ENCODE data around the gene PTPRJ. TPM values are rescaled to one million over a fixed set of nuclear protein-coding genes. Genes with fewer than 3 reads are reported as not detected.

PTPRJ gene
- total and polyA plus RNA-seq, 2 donors (not counting 3 experiments of a cell fraction or from before 2014, with no cell fraction given) = 3.1 to 7.7 TPM

- POLR2A ChIA-PET = no interaction called here
- H3K9ac ChIP-seq (replicated peaks; ENCODE audit: extremely low read depth, insufficient read depth, low read length) = no peak overlapping the region
- TF ChIP-seq EZH2 (IDR thresholded peaks at IDR 0.05; ENCODE audit: borderline replicate concordance, low read depth, low read length, severe bottlenecking) (no peak), JUN (IDR thresholded peaks at IDR 0.05; ENCODE audit: borderline replicate concordance, insufficient read depth, insufficient read length, low read depth) (no peak), POLR2AphosphoS5 (IDR thresholded peaks at IDR 0.05; ENCODE audit: insufficient read depth, low read depth, low read length) (no peak), MAX (IDR thresholded peaks at IDR 0.05; ENCODE audit: insufficient read depth, insufficient read length) (no peak), GATA2 (IDR thresholded peaks at IDR 0.05; ENCODE audit: insufficient read depth, insufficient read length, low read depth, low read length) (no peak), FOS (IDR thresholded peaks at IDR 0.05; ENCODE audit: borderline replicate concordance, insufficient read depth, low read length) (no peak), CTCF (IDR thresholded peaks at IDR 0.05; ENCODE audit: extremely low read depth in 1 of 2, insufficient read depth in 1 of 2, low read depth in 1 of 2, low read length in 2 of 2) (no peak), POLR2A (IDR thresholded peaks at IDR 0.05; ENCODE audit: low read depth, low read length) (no peak), MYC (IDR thresholded peaks at IDR 0.05; ENCODE audit: low read depth, low read length) (no peak)
- no peaks in the 10 kb centered on the region for H3K79me2 ChIP-seq (ENCODE audit: control insufficient read depth, insufficient read depth, low read length)
- dilution Hi-C loops (cut with MboI; ENCODE audit: extremely low pct_ligation_motif_present, low sequenced_read_pairs) (no loop called here), intact Hi-C loops (cut with micrococcal nuclease) (no loop called here)
- no peak overlapping the region for H3K27ac ChIP-seq (ENCODE audit: insufficient read depth, low read depth, low read length)
- no peaks in the 10 kb centered on the region for H3K27me3 ChIP-seq (ENCODE audit: control insufficient read depth in 2 of 2, insufficient read depth in 2 of 2, low read length in 2 of 2)
- no peaks in the 10 kb centered on the region for H4K20me1 ChIP-seq (replicated peaks; ENCODE audit: control insufficient read depth, extremely low read depth, insufficient read depth, low read length)
- no peak overlapping the region for H3K4me3 ChIP-seq (replicated peaks in 1 of 3; ENCODE audit: insufficient read depth in 1 of 3, low read depth in 1 of 3, low read length in 3 of 3)
- CTCF ChIA-PET = interaction anchor here (1.6 kb wide), 1 partner anchor 149 kb away, joined by 4 read pairs; no protein-coding TSS in a partner anchor
- H3K36me3 ChIP-seq (ENCODE audit: control insufficient read depth in 2 of 2, extremely low read depth in 1 of 2, insufficient read depth in 2 of 2, low read length in 2 of 2) = no peaks in the 10 kb centered on the region
- no peak overlapping the region for H2AFZ ChIP-seq (ENCODE audit: low read depth, low read length)
- no peaks in the 10 kb centered on the region for H3K9me1 ChIP-seq (replicated peaks; ENCODE audit: control insufficient read depth, extremely low read depth, insufficient read depth, low read length)
- no peaks in the 10 kb centered on the region for H3K4me1 ChIP-seq (ENCODE audit: control insufficient read depth, extremely low read depth, insufficient read depth, low read length)
- DNase-seq (ENCODE audit: low read depth, low spot score) = no peak
- H3K9me3 ChIP-seq (replicated peaks; ENCODE audit: control insufficient read depth, insufficient read depth, low read length) = no peaks in the 10 kb centered on the region
- no peak overlapping the region for H3K4me2 ChIP-seq (ENCODE audit: insufficient read depth, low read length)
- FAIRE-seq = no peak
- BruUV-seq (replicated peaks) = no TSS peak
Observed at GRCh38 chr11:47960015-47960414, 20.3 kb upstream of the PTPRJ start.

Data from endothelial cell of umbilical vein (primary cell).